IMR-90 (cell line): ENCODE measurements around the gene DENND10. TPM values are rescaled to one million over a fixed set of nuclear protein-coding genes. Genes with fewer than 3 reads are reported as not detected.

Source experiments
- ATAC-seq: fragments of 200-7000 bp; cut with Tn5 transposase; 2 replicates; pipeline ENCODE4 v1.9.1; 2020; ENCODE audit warnings: low read depth, mild to moderate bottlenecking, moderate library complexity
- BruUV-seq: library from RNA; stranded (reverse); fragments of 400-500 nt; replicated peaks from 2 replicates; lab custom pipeline; 2021; lab: Mats Ljungman, UMichigan
- CTCF ChIA-PET: fragments of 300-600 bp; formaldehyde crosslinking; extraction: SDS; loops from one replicate; lab custom pipeline; 2021; ENCODE audit warnings: antibody characterized with exemption; lab: Yijun Ruan, JAX
- POLR2A ChIA-PET: fragments of 300-600 bp; sonication (Branson Sonifier 250); formaldehyde crosslinking; loops from one replicate; lab custom pipeline; 2022; ENCODE audit warnings: antibody characterized with exemption; ENCODE audit not compliant: unreplicated experiment; lab: Charles Lee
- DNase-seq: peaks from one replicate; pipeline ENCODE4 v3.0.0; 2013
- H2AFZ ChIP-seq: replicated peaks from 2 replicates; pipeline ENCODE3; 2013; ENCODE audit warnings: low read length, mild to moderate bottlenecking; ENCODE audit not compliant: poor library complexity
- H2AK5ac ChIP-seq: 2 replicates; pipeline ENCODE4 v1.6.1; 2013; ENCODE audit warnings: low read depth, low read length, inconsistent platforms
- H2AK9ac ChIP-seq: replicated peaks from 2 replicates; pipeline ENCODE3; 2013; ENCODE audit warnings: mild to moderate bottlenecking, low read depth, low read length, moderate library complexity; ENCODE audit not compliant: poor library complexity
- H2BK120ac ChIP-seq: 2 replicates; pipeline ENCODE4 v1.6.1; 2013; ENCODE audit warnings: low read depth, low read length, inconsistent platforms
- H2BK15ac ChIP-seq: 3 replicates; pipeline ENCODE4 v1.6.1; 2013; ENCODE audit warnings: low read depth, low read length, inconsistent platforms
- H2BK20ac ChIP-seq: 2 replicates; pipeline ENCODE4 v1.6.1; 2013; ENCODE audit warnings: low read depth, mild to moderate bottlenecking, inconsistent platforms, low read length, moderate library complexity
- H2BK5ac ChIP-seq: 2 replicates; pipeline ENCODE4 v1.6.1; 2013; ENCODE audit warnings: mild to moderate bottlenecking, low read depth, low read length, inconsistent platforms; ENCODE audit not compliant: poor library complexity, severe bottlenecking
- H3K14ac ChIP-seq: replicated peaks from 2 replicates; pipeline ENCODE4 v1.6.1; 2013; ENCODE audit warnings: low read depth, low read length, inconsistent platforms
- H3K18ac ChIP-seq: 2 replicates; pipeline ENCODE4 v1.6.1; 2013; ENCODE audit warnings: low read depth, low read length, control low read depth
- H3K23ac ChIP-seq: 2 replicates; pipeline ENCODE4 v1.6.1; 2013; ENCODE audit warnings: low read depth, low read length, inconsistent platforms
- H3K27ac ChIP-seq: 2 replicates; pipeline ENCODE4 v1.5.1; 2013; ENCODE audit warnings: mild to moderate bottlenecking, control low read depth, low read length; ENCODE audit not compliant: insufficient read depth
- H3K27me3 ChIP-seq: 2 replicates; pipeline ENCODE4 v1.6.1; 2013; ENCODE audit warnings: low read length; ENCODE audit not compliant: control insufficient read depth, insufficient read depth
- H3K36me3 ChIP-seq: 2 replicates; pipeline ENCODE4 v1.6.1; 2013; ENCODE audit warnings: low read length, mixed read lengths; ENCODE audit not compliant: control insufficient read depth, insufficient read depth
- H3K4ac ChIP-seq: 2 replicates; pipeline ENCODE4 v1.6.1; 2013; ENCODE audit warnings: low read depth, low read length, inconsistent platforms
- H3K4me1 ChIP-seq: 2 replicates; pipeline ENCODE4 v1.6.1; 2013; ENCODE audit warnings: low read length, mixed read lengths; ENCODE audit not compliant: control insufficient read depth, insufficient read depth
- H3K4me2 ChIP-seq: 2 replicates; pipeline ENCODE4 v1.6.1; 2013; ENCODE audit warnings: low read depth, mild to moderate bottlenecking, control low read depth, low read length, moderate library complexity
- H3K4me3 ChIP-seq: 2 replicates; pipeline ENCODE4 v1.5.1; 2013; ENCODE audit warnings: low read depth, mild to moderate bottlenecking, control low read depth, low read length, moderate library complexity; ENCODE audit not compliant: insufficient read depth
- H3K56ac ChIP-seq: 2 replicates; pipeline ENCODE4 v1.6.1; 2013; ENCODE audit warnings: low read length, inconsistent platforms; ENCODE audit not compliant: insufficient read depth; ENCODE audit errors: extremely low read depth
- H3K79me1 ChIP-seq, 2 experiments: 2 replicates each; pipeline ENCODE4 v1.6.1; 2013; ENCODE audit warnings: low read length in 2 of 2, inconsistent platforms in 1 of 2, low read depth in 1 of 2
- H3K9ac ChIP-seq: 2 replicates; pipeline ENCODE4 v1.6.1; 2013; ENCODE audit warnings: low read depth, low read length, control low read depth
- H3K9me1 ChIP-seq: 2 replicates; pipeline ENCODE4 v1.6.1; 2013; ENCODE audit warnings: low read length, inconsistent platforms; ENCODE audit not compliant: insufficient read depth
- H3K9me3 ChIP-seq: 2 replicates; pipeline ENCODE4 v1.6.1; 2013; ENCODE audit warnings: low read length; ENCODE audit not compliant: control insufficient read depth, insufficient read depth
- H4K20me1 ChIP-seq: 2 replicates; pipeline ENCODE4 v1.6.1; 2013; ENCODE audit warnings: low read length, inconsistent platforms; ENCODE audit not compliant: insufficient read depth
- H4K5ac ChIP-seq: 2 replicates; pipeline ENCODE4 v1.6.1; 2013; ENCODE audit warnings: mild to moderate bottlenecking, low read depth, low read length, control low read depth
- H4K8ac ChIP-seq, 2 experiments: 2 replicates each; pipeline ENCODE4 v1.6.1; 2013; ENCODE audit warnings: low read depth in 2 of 2, low read length in 2 of 2, control low read depth in 1 of 2, inconsistent platforms in 1 of 2
- H4K91ac ChIP-seq: 2 replicates; pipeline ENCODE4 v1.6.1; 2013; ENCODE audit warnings: low read depth, low read length, inconsistent platforms; ENCODE audit not compliant: insufficient read depth
- CHD1 ChIP-seq: IDR thresholded peaks from 2 replicates; pipeline ENCODE4 v1.6.1; 2012; ENCODE audit warnings: low read depth, low read length, improper control_type of control experiment
- ELK1 ChIP-seq: fragments of 150-350 bp; IDR thresholded peaks from 2 replicates; pipeline ENCODE4 v1.6.1; 2016; ENCODE audit warnings: low read depth, mild to moderate bottlenecking, low read length, moderate library complexity, borderline replicate concordance
- FOS ChIP-seq: fragments of 150-350 bp; IDR thresholded peaks from 2 replicates; pipeline ENCODE4 v1.6.1; 2016; ENCODE audit warnings: low read depth, low read length
- MAFK ChIP-seq: IDR thresholded peaks from 2 replicates; pipeline ENCODE4 v1.6.1; 2012; ENCODE audit warnings: low read depth, low read length, improper control_type of control experiment
- MXI1 ChIP-seq: IDR thresholded peaks from 2 replicates; pipeline ENCODE4 v1.6.1; 2012; ENCODE audit warnings: low read depth, mild to moderate bottlenecking, low read length, moderate library complexity, borderline replicate concordance
- POLR2A ChIP-seq: IDR thresholded peaks from 2 replicates; pipeline ENCODE4 v1.6.1; 2012; ENCODE audit warnings: mild to moderate bottlenecking, low read depth, low read length
- RAD21 ChIP-seq: IDR thresholded peaks from 2 replicates; pipeline ENCODE4 v1.6.1; 2012; ENCODE audit warnings: low read length, improper control_type of control experiment
- SMC3 ChIP-seq: fragments of 150-350 bp; IDR thresholded peaks from 2 replicates; pipeline ENCODE4 v1.6.1; 2016; ENCODE audit warnings: low read depth, mild to moderate bottlenecking, antibody characterized with exemption, low read length, moderate library complexity
- USF2 ChIP-seq: fragments of 150-350 bp; IDR thresholded peaks from 2 replicates; pipeline ENCODE4 v1.6.1; 2017; ENCODE audit warnings: mild to moderate bottlenecking, antibody characterized with exemption, low read length, low read depth
- WGBS, 2 experiments: methylation state at CpG; one replicate each; pipeline versions ENCODE4 v1.1.5 to v1.1.7; 2013; ENCODE audit warnings: missing lambda C conversion rate in 2 of 2; ENCODE audit not compliant: insufficient read length in 1 of 2; ENCODE audit errors: extremely low coverage in 2 of 2; 5-methylcytosine and 5-hydroxymethylcytosine counted together
- dilution Hi-C: fragments of 300-500 bp; cut with HindIII; formaldehyde crosslinking; loops from one replicate; pipeline ENCODE4 v1.14.3; 2018; ENCODE audit warnings: low sequenced_read_pairs; ENCODE audit not compliant: unreplicated experiment
- in situ Hi-C: fragments of 300-500 bp; cut with MboI; formaldehyde crosslinking; loops from 3 replicates; pipeline ENCODE4 v1.14.3; 2019; ENCODE audit warnings: low sequenced_read_pairs, inconsistent platforms, mixed read lengths
- intact Hi-C: fragments of 100-400 bp; cut with micrococcal nuclease; formaldehyde crosslinking; loops from 2 replicates; pipeline ENCODE4 v1.10.0; 2022
- polyA plus RNA-seq, 3 experiments: library from polyadenylated mRNA; depleted of rRNA; stranded (reverse); fragments of >200 nt; gene quantifications; 2 replicates each; pipeline ENCODE4 v1.2.3, GENCODE V29; 2012; ENCODE audit warnings: low replicate concordance in 1 of 3
- total RNA-seq: library from RNA; depleted of rRNA; stranded (reverse); fragments of >200 nt; gene quantifications from 2 replicates; pipeline ENCODE4 v1.2.3, GENCODE V29; 2012

Gene DENND10
- total and polyA plus RNA-seq, 2 of the 4 experiments (the other 2 are of a cell fraction) = 50.9 to 81.4 TPM

- TF ChIP-seq MXI1 = no peak
These were observed 3.3 kb upstream of the DENND10 start (continued) for GRCh38 chr10:119100434-119101238.

DNA sequence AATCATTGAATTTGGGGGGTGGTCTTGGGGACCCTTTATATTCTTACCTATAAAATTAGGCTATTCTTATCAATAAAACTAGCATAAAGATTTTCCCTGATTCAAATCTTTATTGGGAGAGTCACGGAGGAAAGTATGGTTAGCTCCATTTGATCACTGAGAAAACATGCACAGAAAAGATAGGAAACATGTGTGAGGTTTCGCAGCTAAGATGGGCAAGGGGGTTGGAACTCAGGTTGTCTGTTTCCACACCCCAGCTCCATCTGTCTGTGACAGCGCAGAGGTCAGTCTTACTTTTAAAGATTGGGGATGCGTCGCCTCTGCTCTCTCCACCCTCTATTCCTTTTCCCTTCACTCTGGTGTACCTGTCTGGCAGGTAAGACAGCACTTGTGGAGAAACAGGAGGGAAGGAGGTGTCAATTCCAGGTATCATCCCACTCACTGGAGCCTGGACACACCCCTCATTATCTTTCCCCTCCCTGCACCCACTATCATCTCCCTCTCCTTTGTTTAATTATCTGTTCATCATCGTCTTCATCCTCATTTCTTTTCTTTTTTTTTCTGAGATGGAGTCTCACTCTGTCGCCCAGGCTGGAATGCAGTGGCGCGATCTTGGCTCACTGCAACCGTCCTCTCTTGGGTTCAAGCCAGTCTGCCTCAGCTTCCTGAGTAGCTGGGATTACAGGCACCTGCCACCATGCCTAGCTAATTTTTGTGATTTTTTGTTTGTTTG, 2.4 kb upstream of the DENND10 start:
- Histone ChIP-seq H3K4ac (no peak overlapping the region), H4K8ac (no peak overlapping the region), H2BK5ac (no peak overlapping the region), H2AFZ (no peak overlapping the region), H3K4me1 (peaks cover 4% of the 10 kb centered on the region; the same call in 1 of the 2 replicates), H3K9me1 (peaks cover 5% of the 10 kb centered on the region; the same call in 1 of the 2 replicates), H3K56ac (no peak overlapping the region), H3K18ac (no peak overlapping the region), H2AK9ac (no peak overlapping the region), H2BK20ac (no peak overlapping the region), H4K91ac (no peak overlapping the region), H3K9me3 (no peaks in the 10 kb centered on the region), H3K27ac (no peak overlapping the region), H2AK5ac (no peak overlapping the region), H3K4me2 (no peak overlapping the region), H3K4me3 (no peak overlapping the region), H4K5ac (no peak overlapping the region), H3K9ac (no peak overlapping the region), H2BK15ac (no peak overlapping the region), H3K23ac (no peak overlapping the region), H3K14ac (no peak overlapping the region), H2BK120ac (no peak overlapping the region), H3K79me1 (peaks cover 12 to 20% of the 10 kb centered on the region in 2 experiments), H4K20me1 (peaks cover 4% of the 10 kb centered on the region; the same call in 1 of the 2 replicates), H3K27me3 (no peaks in the 10 kb centered on the region), H3K36me3 (no peaks in the 10 kb centered on the region; the same call in 1 of the 2 replicates)
- ChIA-PET CTCF (interaction anchor here (0.6 kb wide), 1 partner anchor 14 kb away, joined by 3 read pairs; no protein-coding TSS in a partner anchor), POLR2A (interaction anchor here (0.6 kb wide), 1 partner anchor 109 kb away, joined by 6 read pairs; no protein-coding TSS in a partner anchor)
- intact Hi-C loops (no loop called here), dilution Hi-C loops (no loop called here), in situ Hi-C loops (no loop called here)
- no TSS peak for BruUV-seq
- WGBS, 2 experiments = 100% methylated on average over 1 of the region's 10 CpGs; no CpG with 5 or more reads in 1 of the 2 experiments
- DNase-seq (no peak), ATAC-seq (no peak)
- TF ChIP-seq MAFK (no peak), ELK1 (no peak), FOS (no peak), SMC3 (no peak), POLR2A (no peak), CHD1 (no peak), MXI1 (no peak), USF2 (no peak), RAD21 (no peak)
